Activated CD4-positive, alpha-beta T cell treated with anti-CD3 and anti-CD28 coated beads, Interleukin-2, amount 10 ng/mL, durations not matched to agents 24 days and 14 days (primary cell): ENCODE data around the gene ZCCHC12. TPM values are rescaled to one million over a fixed set of nuclear protein-coding genes. Genes with fewer than 3 reads are reported as not detected.

Experiments
- DNase-seq: peaks from one replicate; pipeline ENCODE4 v3.0.0; 2022
- H3K27ac Mint-ChIP-seq: one replicate; pipeline ENCODE4 v1.8.0; 2022; ENCODE audit warnings: mild to moderate bottlenecking, mixed read lengths
- H3K27me3 Mint-ChIP-seq: one replicate; pipeline ENCODE4 v1.8.0; 2022; ENCODE audit warnings: mixed read lengths
- H3K36me3 Mint-ChIP-seq: one replicate; pipeline ENCODE4 v1.8.0; 2022; ENCODE audit warnings: low read depth, mild to moderate bottlenecking, mixed read lengths
- H3K4me1 Mint-ChIP-seq: one replicate; pipeline ENCODE4 v1.8.0; 2021; ENCODE audit warnings: mixed read lengths
- H3K4me3 Mint-ChIP-seq: one replicate; pipeline ENCODE4 v1.8.0; 2022; ENCODE audit warnings: mild to moderate bottlenecking, moderate library complexity, mixed read lengths
- H3K9me3 Mint-ChIP-seq: one replicate; pipeline ENCODE4 v1.8.0; 2021; ENCODE audit warnings: mixed read lengths
- intact Hi-C: fragments of 100-400 bp; cut with micrococcal nuclease; formaldehyde crosslinking; loops from one replicate; pipeline ENCODE4 v1.15.1; 2023
- total RNA-seq: library from RNA; stranded (reverse); gene quantifications from 2 replicates; pipeline ENCODE4 v1.2.3, GENCODE V29; 2022

The ZCCHC12 gene
- total RNA-seq, 1 donor from 2014 or later, result not detected

DNA sequence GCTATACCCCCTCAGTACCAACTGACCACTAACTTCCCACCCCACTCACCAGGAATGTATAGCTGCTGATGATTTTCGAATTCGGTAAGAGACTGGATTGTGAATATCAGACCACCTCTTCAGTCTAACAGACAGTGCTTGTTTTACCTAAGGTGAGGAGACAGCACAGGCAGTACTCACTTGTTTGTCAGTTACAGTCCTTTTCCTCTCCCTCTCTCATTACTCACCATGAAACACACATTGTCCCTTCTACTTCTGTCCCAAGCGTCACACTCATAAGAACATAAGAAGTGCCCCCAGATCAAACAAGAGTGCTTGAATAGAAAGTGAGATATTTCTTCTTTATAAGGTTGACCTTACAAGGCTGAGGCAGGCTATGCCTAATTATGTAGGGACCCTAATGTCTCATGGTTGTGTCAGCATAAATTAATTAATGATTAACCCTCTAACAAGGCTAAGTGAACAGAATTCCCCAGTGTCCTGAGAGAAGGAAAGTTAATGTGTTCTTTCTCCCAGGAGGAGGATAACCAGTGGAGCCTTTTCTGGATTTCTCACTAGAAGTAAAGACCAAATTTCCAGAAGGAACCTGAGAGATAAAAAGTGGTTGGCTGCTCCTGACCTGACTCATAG lies 32.2 kb downstream of the ZCCHC12 start:
- Mint-ChIP-seq H3K4me3 (no peak overlapping the region), H3K27ac (no peak overlapping the region), H3K9me3 (no peaks in the 10 kb centered on the region), H3K4me1 (no peaks in the 10 kb centered on the region), H3K27me3 (no peaks in the 10 kb centered on the region), H3K36me3 (no peaks in the 10 kb centered on the region)
- intact Hi-C loops, result no loop called here
- no peak for DNase-seq

DNA sequence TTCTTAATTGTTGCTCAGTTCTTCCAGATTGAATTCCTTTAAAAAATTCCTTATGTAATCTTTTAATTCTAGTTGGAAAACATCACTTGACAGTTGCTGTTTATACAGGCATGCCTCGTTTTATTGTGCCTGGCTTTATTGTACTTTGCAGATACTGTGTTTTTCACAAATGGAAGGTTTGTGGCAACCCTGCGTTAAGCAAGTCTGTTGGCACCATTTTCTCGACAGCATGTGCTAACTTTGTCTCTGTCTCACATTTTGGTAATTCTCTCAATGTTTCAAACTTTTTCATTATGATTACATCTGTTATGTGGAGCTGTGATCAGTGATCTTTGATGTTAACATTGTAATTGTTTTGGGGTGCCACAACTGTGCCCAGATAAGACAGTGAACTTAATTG lies 33.4 kb downstream of the ZCCHC12 start:
- H3K27me3 Mint-ChIP-seq, result no peaks in the 10 kb centered on the region
- intact Hi-C loops, result no loop called here
- H3K9me3 Mint-ChIP-seq, result no peaks in the 10 kb centered on the region
- H3K4me1 Mint-ChIP-seq, result no peaks in the 10 kb centered on the region
- H3K27ac Mint-ChIP-seq, result no peak overlapping the region
- no peak overlapping the region for H3K4me3 Mint-ChIP-seq
- no peak for DNase-seq
- no peaks in the 10 kb centered on the region for H3K36me3 Mint-ChIP-seq

DNA sequence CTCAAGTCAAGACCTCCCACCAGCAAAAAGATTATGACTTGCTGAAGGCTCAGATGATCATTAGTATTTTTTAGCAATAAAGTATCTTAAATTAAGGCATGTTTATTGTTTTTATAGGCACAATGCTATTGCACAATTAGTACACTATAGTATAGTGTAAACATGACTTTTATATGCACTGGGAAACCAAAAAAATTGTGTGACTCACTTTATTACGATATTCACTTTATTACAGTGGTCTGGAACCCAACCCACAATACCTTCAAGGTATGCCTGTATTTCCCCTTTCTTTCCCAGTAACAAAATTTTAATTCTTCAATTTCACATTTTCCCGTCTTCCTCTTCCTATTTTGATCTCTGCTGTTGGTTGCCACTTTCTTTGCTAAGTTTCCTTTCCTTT lies 37.7 kb downstream of the ZCCHC12 start:
- no peak overlapping the region for H3K27ac Mint-ChIP-seq
- intact Hi-C loops, result no loop called here
- H3K36me3 Mint-ChIP-seq, result no peaks in the 10 kb centered on the region
- DNase-seq, result no peak
- H3K9me3 Mint-ChIP-seq, result no peaks in the 10 kb centered on the region
- H3K4me3 Mint-ChIP-seq, result no peak overlapping the region
- H3K27me3 Mint-ChIP-seq, result no peaks in the 10 kb centered on the region
- H3K4me1 Mint-ChIP-seq, result no peaks in the 10 kb centered on the region

DNA sequence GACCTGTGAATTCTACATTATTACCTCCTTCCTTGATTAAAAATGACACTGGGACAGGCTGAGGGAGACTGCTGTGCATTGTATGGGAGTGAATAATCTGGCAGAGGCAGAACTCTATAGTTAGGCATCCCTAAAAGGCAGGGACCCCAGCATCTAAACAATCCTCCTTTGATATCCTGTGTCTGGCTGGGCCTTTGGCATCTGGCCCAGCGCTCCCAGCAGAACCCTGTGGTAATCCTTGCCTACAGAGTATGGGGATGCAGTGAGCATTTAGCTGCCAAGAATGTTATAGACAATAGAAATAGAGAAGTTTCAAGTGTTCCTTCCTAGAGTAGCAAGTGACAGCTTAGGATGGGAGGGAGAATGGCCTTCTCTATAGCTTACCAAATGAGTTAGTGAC lies 38.5 kb downstream of the ZCCHC12 start:
- Mint-ChIP-seq H3K4me3 (no peak overlapping the region), H3K27me3 (peaks cover 1% of the 10 kb centered on the region), H3K9me3 (no peaks in the 10 kb centered on the region), H3K36me3 (no peaks in the 10 kb centered on the region), H3K4me1 (no peaks in the 10 kb centered on the region), H3K27ac (no peak overlapping the region)
- no peak for DNase-seq
- intact Hi-C loops, result no loop called here

DNA sequence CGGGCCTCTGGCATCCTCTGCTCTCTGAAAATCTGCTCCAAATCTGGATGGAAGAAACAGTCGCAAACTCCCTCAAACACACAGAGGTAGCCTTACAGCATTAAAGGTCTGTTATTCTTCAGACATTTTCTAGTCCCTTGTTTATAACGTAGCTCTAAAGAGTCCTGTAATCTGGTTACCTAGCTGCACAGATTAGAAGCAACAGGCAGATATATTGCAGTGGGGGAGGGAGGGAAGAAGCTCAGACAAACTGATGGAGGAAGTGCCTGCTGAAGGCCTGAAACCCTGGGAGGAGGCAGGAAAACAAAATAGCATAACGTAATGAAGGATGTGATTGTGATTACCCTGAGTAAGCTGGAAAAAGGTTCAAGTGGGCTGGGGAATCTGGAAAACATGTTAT lies 39.4 kb downstream of the ZCCHC12 start:
- Mint-ChIP-seq H3K27ac (no peak overlapping the region), H3K36me3 (no peaks in the 10 kb centered on the region)
- intact Hi-C loops, result no loop called here

DNA sequence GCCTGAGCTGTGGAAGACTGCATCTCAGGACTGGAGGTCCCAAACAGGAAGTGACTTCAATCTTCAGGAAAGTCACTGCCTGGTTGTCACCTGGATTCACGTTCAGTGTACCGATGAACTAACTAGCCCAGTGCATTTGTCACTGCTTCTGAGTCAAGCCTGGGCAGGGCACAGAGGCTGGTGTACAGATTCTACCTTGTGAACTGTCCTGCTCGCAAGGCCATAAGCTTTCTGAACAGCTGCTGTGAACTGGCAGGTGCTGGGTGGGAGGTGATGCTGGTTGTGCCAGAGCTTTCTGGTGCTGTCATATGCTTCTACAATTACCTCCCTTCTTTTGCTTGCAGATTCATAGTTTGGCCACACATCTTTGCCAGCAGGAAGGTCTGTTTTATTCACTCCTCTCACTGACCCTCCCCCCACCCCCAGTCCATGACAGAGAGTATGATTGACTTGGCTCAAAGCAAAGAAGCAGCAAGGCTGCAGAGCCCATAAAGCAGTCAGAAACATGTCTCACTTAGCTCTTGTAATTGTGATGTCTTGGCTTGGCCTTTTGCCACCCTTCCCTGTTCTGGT lies 40.5 kb downstream of the ZCCHC12 start:
- DNase-seq, result no peak
- no peak overlapping the region for H3K4me3 Mint-ChIP-seq
- intact Hi-C loops, result no loop called here
- no peaks in the 10 kb centered on the region for H3K36me3 Mint-ChIP-seq
- H3K27me3 Mint-ChIP-seq, result peaks cover 1% of the 10 kb centered on the region
- no peaks in the 10 kb centered on the region for H3K4me1 Mint-ChIP-seq
- H3K9me3 Mint-ChIP-seq, result no peaks in the 10 kb centered on the region
- H3K27ac Mint-ChIP-seq, result no peak overlapping the region

More for the DNA sequence above, 39.4 kb downstream of the ZCCHC12 start:
- H3K4me3 Mint-ChIP-seq, result no peak overlapping the region
- no peak for DNase-seq
- H3K4me1 Mint-ChIP-seq, result no peaks in the 10 kb centered on the region
- H3K9me3 Mint-ChIP-seq, result no peaks in the 10 kb centered on the region
- peaks cover 1% of the 10 kb centered on the region for H3K27me3 Mint-ChIP-seq

DNA sequence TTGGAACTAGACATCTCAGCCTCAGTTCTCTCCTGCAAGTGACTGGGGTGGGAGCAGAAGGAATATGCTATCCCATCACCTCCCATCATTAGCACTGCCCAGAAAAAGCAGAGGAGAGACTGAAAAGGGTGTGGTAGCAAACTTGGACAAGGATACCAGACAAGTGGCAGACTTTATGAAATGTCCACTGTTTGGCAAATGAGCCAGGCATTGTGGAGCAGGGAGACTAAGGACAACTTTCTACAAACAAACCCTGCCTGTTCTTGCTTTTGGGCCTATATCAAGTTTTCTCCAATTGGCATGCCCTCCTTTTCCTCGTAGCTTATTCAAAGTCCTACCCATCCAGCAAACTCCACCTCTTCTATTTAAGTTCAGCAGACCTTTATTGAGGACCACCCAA lies 41.6 kb downstream of the ZCCHC12 start:
- H3K27me3 Mint-ChIP-seq, result peaks cover 1% of the 10 kb centered on the region
- intact Hi-C loops, result no loop called here
- no peaks in the 10 kb centered on the region for H3K9me3 Mint-ChIP-seq
- no peak for DNase-seq
- no peak overlapping the region for H3K4me3 Mint-ChIP-seq
- H3K27ac Mint-ChIP-seq, result no peak overlapping the region
- H3K4me1 Mint-ChIP-seq, result no peaks in the 10 kb centered on the region
- H3K36me3 Mint-ChIP-seq, result no peaks in the 10 kb centered on the region

DNA sequence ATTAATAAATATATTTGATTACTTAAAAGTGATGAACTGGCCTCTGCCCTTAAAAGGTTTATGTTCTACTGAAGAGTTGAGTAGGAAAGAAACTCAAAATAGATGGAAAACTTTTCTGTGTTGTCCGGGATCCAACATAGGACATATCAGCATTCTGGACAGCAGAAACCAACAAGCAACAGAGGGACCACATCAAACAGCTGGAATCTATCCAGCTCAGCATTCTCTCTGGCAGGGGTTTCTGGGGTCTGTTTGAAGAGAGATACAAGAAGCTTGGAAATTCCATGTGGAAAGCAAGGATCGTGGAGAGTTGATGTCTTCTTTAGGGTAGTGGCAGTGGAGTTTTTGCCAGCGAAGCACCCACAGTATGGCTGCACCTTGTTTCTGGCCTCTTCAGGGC lies 43.6 kb downstream of the ZCCHC12 start:
- Mint-ChIP-seq H3K4me1 (no peaks in the 10 kb centered on the region), H3K9me3 (no peaks in the 10 kb centered on the region), H3K4me3 (no peak overlapping the region), H3K27ac (no peak overlapping the region), H3K36me3 (no peaks in the 10 kb centered on the region), H3K27me3 (peaks cover 1% of the 10 kb centered on the region)
- intact Hi-C loops, result no loop called here
- no peak for DNase-seq

DNA sequence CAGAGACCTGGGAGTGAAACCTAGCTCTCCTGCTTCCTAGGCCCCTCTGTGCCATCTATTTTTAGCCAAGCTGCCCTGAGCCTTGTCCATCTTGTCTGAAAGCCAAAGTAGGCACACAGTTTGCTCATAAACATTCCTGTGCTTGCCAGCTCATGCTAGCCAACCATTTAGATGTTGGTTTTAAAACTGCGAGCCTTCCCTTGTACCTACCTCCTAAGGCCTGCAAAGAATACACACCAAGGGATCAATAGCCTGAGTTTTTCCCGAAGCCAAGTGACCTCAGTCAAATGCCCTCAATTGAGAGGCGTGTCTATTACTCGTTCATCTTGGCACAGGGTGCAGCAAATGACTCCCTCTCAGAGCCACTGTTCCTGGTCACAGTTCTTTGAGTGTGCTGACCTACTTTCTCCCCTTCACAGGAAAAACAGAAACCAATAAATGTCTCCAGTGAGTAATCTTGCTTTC lies 48.5 kb downstream of the ZCCHC12 start:
- Mint-ChIP-seq H3K4me3 (no peak overlapping the region), H3K27me3 (no peaks in the 10 kb centered on the region), H3K36me3 (no peaks in the 10 kb centered on the region), H3K9me3 (no peaks in the 10 kb centered on the region), H3K4me1 (no peaks in the 10 kb centered on the region), H3K27ac (no peak overlapping the region)
- DNase-seq, result no peak
- intact Hi-C loops, result no loop called here

Other genes starting within 250 kb of the ZCCHC12 start
- gene IL13RA1, start 96.2 kb upstream of the ZCCHC12 start, total RNA-seq, result 0.33 and 0.36 TPM in 2 replicates
- gene LONRF3, start 150.8 kb downstream of the ZCCHC12 start, total RNA-seq, result 0.66 and 0.75 TPM in 2 replicates
- gene CT47C1, start 249.2 kb downstream of the ZCCHC12 start, total RNA-seq, result not detected in 2 replicates